Embryonic facial prominence (tissue), 1 donor: Measurements from ENCODE around the gene IFT88.
"Not testable (repeated sequence)": the region's sequence is repeated elsewhere in the genome, so short reads cannot be mapped to it uniquely, and the experiment has no call there.

Source experiments
- DNase-seq: peaks from one replicate; pipeline ENCODE4 v3.0.0-alpha.2; 2016; ENCODE audit errors: extremely low spot score

Gene IFT88

DNA sequence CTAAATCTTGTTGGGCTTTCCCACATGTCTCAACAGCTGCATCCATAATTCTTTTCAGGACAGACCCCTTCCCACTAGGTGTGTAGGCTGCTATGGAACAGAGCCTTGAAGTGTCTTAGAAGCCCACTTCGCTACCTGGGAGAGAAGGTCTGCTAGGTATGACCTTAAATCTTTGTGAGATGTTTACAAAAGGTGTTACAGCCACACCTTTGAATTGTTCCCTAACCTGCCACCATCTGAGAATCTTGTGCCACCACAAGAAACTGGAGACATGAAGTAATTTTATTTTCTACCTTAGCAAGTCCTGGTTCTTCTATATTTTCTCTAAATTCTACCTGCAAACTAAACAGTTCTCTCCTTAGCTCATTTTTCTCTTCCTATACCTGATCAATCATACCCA lies 69.1 kb downstream of the IFT88 start:
- no peak for DNase-seq

DNA sequence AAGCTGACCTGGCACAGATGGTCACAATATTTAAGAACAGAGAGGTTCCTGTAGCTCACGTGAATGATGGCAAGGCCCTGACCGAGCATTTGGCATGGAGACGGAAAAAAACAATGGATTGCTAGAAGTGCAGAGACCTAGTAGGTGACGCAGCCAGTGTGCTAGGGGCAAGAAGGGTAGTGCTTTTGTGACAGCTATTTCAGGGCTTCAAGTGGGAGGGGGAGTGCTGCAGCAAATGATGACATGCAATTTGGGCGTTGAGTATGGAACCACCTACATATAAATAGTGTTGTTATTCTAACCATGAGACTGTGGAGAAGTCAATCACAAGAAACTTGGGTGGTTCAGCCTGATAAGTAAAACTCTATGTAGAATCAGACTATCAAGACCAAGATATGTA lies 70.9 kb downstream of the IFT88 start:
- DNase-seq: no peak

DNA sequence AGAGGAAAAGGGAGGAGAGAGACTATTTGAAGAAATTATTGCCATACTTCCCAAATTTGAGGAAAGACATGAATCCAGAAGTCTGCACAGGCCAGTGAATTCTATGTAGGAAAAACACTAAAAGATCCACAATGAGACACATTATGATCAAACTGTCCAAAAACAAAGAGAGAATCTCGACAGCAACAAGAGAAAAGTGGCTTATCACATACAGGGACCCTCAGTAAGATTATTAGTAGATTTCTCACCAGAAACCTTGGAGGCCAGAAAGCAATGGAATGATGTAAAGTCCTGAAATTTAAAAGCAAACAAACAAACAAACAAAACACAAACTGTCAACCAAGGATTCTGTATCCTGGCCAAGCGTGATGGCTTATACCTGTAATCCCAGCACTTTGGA lies 80.8 kb downstream of the IFT88 start:
- DNase-seq: no peak

DNA sequence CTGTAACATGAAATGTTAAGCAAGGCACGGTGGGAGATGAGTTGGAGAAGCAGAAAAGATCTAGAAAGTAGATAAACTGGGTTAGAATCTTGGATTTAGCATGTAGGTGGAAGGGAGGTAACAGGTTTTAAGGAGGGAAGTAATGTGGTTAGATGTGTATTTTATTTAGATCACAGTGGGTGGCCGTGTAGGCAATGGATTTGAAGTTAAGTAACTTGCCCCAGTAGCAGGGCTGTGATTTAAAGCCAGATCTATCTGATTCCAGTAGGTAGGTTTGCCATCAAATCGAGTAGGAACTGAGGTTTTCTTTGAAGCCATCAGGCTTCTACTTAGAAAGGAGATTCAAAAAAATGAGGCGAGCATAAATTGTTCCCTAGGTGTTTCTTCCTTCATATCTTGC lies 86.0 kb downstream of the IFT88 start:
- DNase-seq: no peak

DNA sequence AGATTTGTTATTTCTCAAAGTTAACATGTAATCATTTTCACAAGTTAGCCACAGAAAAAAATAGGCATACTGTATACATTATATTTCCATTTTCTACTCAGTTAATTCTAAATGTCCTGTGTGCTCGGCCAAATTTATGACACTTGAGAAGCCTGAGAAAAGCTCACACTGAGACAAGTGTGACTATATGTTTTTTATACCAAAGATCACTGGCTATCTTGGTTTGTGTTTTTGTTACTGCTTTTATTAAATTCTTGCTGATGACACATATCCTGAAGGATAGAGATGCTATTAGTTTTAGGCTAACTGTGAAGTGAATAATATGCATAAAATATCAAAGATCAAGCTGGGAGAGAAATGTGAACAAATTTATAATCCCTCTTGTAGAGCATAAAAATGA lies 87.2 kb downstream of the IFT88 start:
- DNase-seq: no peak

DNA sequence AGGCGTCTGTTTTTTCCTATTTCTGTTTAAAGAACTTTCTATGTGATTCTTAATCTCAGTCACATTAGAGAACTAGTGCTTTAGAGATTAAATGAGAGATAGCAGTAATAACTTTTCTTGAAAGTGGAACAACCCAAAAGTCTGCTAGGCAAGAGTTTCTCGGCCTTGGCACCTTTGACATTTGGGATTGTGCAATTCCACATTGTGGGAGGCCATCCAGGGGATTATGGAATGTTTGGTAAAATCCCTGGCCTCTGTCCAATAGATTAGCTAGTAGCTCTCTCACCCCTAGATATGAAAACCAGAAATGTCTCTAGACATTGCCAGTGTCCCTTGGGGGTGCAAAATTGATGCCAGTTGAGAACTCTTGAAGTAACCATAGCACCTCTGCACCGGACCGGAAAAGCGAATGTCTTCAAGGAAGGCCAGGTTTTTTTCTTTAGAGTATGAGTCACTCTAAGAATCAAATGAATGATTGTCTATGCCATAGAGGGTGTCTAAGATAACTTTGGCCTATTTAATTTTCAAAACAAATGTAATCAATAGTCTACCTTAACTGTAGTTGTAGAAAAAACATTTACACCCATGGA lies 91.6 kb downstream of the IFT88 start:
- DNase-seq: no peak

DNA sequence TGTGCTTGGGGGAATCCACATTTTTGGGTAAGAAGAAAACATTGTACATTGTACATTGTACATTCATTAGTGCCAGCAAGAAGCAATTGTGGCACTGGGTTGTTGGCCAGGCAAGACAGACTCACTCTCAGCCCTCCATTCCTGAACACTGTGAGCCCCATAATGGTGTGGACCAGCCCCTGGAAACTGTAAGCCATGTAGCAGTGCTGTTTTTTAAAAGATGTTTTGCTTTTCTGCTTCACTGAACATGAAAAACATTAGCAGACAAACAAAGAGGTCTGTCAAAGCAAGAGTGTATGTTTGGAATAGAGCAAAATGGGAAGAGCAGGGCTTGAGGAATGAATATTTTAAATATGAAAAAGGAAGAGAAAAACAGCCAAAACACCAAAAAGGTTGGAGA lies 97.4 kb downstream of the IFT88 start:
- no peak for DNase-seq

DNA sequence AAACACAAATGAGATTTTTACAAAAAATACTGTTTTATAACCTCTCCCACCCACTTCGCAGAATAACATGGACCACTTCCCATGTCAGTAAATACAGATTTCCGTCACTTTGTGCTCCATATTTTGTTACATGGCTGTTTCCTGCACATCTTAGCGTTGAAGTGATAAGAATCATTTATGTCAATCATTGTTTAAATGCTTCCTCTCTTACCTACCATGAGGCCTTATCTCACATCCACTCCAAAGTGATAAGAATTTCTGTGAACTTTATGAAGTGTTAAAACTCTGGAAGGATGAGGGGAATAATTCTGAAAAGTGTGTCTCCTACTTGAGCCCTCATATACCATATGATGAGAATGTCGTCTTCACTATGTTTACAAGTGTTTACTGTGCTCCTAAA lies 100.0 kb downstream of the IFT88 start:
- DNase-seq: no peak

DNA sequence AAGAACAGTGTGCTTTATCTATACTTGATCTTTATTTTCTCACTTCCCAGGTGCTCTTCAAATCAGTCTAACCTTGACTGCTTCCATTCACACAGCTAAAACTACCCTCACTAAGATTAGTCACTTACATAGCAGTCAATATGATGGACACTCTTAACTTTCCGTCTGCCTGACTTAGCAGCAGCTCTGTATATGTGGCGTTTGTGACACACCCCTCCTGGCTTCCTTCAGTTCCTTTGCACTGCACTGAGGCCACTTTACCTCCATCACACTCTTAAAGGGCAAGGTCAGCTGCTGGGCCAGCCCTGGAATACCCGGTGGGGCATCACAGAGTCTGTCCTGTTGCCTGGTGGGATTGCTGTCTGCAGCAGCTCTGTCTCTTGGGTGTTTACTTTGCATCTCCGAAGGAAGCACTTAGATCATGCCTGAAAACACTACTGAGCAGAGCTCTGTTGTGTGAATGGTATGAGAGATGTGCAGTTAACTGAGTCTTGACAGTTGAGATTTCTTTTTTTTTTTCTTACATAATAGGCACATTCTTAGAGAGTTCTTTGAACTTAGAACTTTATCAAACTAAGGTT lies 101.0 kb downstream of the IFT88 start:
- DNase-seq: no peak

DNA sequence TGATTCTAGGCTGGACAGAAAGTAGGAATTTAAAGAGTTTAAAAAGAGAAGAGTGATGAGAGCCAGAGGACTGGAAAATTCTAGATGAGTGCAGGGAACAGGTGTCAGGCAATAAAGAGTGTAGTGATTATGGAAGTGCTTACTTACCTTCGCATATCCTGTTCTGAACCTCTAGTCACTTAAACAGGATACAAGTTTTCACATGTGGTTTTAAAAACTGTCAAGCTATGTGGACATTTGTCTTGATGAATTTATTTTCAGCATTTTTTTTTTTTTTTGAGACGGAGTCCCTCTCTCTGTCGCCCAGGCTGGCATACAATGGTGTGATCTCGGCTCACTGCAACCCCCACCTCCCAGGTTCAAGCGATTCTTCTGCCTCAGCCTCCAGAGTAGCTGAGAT lies 102.2 kb downstream of the IFT88 start:
- DNase-seq: no peak

DNA sequence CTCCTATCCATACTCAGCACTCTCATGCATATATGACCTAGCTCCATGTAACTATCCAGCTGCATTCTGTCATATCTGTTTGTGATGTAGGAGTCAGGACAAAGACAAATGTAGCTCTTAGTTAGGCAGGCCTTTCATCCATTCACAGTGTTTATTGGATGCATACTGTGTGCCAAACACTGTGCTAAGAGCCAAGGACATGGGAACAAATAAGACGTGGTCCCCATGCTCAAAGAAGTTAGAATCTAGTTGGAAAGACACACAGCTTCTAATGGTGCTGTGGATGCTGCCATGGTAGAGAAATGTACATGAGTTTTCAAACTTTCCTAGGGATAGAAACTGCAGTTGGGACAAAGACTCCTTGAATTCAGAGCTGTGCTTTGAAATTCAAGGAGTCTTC lies 104.8 kb downstream of the IFT88 start:
- no peak for DNase-seq

DNA sequence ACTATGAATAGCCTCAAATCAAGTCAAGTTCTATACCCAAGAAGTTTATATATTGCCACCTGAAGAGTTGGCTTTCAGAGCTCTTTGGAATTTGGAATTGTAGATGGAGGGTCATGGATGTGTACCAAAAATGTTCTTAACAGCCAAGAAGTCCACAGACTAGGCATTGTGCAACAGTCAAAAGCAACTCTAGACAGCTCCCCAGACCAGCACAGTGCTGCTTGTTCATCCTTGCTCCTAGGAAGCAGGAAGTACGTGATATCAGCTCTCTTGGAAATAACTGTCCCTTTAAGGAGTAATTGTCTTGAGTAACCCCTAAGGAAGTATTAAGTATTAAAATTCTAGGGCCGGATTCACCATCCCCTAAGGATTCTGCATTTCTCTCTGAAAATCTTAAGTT lies 105.8 kb downstream of the IFT88 start:
- no peak for DNase-seq

DNA sequence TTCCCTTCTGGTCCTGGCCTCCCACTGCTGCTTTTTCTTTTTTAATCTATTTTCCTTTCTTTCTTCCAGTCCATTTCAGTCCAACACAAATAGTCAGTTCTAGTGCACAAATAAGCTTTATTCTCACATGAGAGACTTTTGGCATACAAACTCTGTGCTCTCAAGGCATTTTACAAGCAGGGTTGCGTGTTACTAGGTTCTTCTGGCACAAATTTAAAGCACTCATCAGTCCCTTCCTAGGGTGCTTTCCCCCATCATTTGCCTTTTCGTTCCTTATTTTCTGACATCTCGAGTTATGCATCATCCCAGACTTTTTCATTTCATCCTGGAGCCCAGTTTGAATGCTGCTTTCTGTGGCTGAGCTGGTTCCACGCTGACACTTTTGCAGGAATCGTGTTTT lies 106.8 kb downstream of the IFT88 start:
- no peak for DNase-seq

DNA sequence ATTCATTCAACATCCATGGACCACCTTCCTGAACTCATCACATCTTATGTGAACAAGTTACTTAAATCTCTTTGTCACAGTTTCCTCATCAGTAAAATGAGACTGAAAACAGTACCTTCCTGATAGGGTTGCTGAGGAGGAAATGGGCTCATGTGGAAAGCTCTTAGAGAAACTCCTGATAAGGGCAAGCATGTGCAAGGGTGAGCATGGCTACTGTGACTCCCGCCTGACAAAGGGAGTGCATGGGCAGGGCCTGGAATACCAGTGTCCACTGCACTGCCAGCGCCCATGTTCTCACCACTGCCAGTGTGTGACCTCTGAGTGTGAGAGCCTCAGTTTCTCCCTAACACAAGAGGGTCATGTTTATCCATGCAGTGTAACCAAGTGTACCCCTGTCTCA lies 109.3 kb downstream of the IFT88 start:
- no peak for DNase-seq

DNA sequence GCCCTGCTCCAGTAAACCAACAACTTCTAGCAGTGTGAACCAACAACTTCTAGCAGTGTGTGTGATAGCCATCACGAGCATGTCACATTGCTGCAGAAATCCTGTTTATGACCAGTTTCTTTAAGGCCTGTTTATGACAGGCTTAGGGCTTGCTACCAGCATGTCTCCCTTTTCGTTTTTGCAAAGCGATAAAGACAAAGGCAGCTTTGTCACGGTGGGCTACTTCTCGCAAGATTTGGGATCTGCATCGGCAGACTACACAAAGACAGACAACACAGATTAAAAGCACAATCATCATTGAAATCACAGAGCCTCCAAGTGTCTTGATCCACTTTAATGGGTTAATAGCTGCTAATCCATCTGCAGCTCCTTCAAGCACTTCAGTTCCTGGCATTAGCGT lies 111.6 kb downstream of the IFT88 start:
- not testable (repeated sequence) for DNase-seq

DNA sequence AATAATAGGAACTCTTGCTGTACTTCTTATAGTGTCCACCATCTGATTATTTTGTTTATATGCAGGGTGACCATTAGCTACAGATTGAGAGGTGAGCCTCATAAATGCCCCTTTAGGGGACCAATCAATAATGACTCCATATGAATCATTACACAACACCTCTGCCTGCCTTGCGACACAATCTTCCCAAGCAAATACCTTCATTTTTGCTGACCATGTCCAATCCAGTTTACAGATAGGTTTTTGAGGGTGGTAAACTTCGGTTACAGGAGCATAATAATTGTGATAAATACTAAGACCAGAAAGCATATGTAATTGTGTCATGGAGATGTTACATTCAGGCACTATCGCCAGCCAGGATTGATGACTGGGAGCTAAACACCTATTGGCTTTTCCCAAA lies 112.9 kb downstream of the IFT88 start:
- no peak for DNase-seq

DNA sequence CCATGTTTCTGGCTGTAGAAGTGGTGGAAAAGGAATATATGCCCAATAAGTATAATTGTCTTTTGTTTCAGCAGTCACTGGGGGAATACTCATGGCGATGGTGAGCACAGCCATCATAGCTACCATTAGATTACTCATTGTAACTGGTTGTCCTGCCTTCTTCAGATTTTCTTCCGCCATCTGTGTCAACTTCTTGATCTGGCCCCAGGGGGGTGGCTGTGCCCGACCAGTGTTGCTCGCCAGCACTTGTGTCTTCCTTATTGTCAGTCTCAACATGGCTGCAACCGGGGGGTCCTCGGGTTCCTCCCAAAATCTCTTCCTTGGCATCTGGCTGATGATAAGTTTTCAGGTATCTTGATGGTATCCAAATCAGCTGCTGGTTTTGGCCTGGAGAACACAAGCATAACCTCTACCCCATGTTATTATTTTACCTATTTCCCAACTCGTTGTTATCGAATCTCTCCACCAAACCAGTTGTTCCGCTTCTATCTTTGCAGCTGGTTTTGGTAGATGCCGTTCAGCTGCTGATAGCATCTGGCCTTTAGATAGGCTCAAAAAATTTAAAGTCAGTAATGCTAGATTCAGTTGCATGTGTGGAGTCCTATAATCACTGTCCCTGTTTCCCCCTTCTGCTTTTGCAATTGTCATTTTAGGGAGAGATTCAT lies 113.6 kb downstream of the IFT88 start:
- no peak for DNase-seq

DNA sequence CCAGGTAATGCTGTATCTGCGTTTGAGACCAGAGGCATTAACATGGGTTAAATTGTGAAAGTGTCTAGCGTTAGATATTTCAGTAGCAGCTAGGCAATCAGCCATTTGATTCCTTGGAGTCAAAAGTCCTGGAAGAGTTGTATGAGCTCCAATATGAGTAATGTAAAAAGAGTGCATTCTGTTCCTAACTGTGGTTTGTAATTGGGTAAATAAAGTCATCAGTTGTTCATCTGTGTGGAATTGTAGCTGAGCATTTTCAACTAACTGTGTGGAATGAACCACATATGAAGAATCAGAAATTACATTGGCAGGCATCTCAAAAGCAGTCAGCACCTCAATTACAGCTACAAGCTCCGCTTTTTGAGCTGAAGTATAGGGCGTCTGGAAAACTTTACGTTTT lies 114.5 kb downstream of the IFT88 start:
- DNase-seq: not testable (repeated sequence)

DNA sequence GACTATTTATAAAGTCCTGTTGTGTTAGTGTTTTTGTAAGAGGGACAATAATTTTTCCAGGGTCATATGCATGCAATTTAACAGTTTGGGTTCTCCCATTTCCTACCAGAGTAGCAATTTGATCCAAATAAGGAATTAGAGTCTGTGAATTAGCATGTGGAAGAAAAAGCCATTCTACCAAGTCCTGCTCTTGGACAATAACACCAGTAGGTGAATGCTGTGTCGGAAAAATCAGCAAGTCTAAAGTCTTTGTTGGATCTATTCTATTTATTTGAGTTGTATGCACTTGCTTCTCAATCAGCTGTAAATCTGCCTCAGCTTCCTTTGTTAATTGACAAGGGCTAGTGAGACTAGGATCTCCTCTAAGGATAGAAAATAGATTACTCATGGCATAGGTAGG lies 115.1 kb downstream of the IFT88 start:
- DNase-seq: no peak

DNA sequence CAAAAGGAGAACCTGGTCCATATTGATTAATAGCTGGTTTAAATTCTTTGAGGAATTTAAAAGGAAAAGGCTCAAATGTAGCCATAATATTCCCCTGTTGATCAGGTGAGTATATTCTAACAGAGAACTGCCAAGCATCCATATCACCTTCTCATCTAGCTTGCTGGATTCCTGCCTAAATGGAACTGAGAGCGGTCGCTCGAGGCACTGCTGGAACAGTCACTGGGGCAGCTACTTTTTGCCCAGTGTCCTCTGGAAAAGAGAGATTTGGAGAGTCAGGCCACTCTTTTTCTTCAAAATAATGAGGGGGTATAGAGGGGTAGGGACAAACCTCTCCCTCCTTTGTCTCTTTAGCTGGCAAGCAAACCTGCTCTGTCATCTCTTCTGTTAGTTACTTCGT lies 117.1 kb downstream of the IFT88 start:
- DNase-seq: no peak

DNA sequence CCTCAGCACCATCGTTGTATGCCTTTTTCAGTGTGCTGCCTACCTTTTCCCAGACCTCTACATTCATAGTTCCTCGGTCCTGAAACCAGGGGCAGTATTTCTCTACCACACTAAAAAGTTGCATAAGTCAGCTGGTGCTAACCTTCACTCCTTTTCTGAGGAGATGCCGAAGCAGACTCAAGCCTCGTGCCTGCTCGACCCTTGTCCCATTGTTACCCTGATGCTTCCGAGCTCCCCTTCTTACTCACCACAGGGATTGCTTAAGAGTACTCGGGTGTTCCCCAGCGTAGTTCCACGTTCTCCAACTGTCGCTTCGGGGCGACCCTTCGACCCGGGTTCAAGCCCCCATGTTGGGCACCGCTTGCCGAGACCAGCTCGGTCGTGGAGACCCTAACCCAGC lies 117.6 kb downstream of the IFT88 start:
- DNase-seq: no peak

DNA sequence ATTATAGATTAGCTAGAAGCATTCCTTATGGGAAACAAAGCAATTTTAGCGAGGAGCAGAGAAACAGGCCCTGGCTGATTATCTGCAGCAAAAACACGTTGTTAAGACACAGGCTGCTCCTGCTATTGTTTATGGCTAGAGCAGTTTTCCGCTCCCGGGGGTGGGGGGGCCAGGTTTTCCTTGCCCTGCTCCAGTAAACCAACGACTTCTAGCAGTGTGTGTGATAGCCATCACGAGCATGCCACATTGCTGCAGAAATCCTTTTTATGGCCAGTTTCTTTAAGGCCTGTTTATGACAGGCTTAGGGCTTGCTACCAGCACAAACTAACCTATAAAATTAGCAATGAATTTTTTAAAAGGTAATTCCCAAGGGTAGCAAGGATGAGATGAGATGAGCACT lies 118.1 kb downstream of the IFT88 start:
- DNase-seq: no peak

DNA sequence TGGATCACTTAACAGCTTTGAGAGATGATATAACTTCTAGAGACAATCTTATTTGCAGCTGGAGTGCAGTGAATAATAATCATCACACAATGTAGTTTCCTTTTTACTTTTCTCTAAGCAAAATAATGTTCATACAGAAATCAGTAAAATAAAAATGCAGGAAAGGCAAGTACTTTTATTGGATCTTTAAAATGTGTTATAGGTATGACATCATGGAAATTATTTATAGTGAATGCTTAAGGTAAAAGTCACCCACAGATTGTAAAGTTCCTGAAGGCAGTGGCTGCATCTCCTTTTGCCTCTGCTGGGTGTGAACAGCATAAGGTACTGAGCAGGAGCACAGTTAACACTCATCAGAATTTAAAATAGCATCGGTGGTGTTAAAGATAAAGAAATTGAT lies 119.2 kb downstream of the IFT88 start:
- DNase-seq: no peak
